Activated CD8-positive, alpha-beta memory T cell treated with anti-CD3 and anti-CD28 coated beads for 48 hours (primary cell): ENCODE data around the gene THAP4.

ENCODE experiments used
- DNase-seq, 3 experiments: peaks; one replicate each; pipeline ENCODE4 v3.0.0-alpha.2; 2020; ENCODE audit warnings: low read depth in 2 of 3, low spot score in 2 of 3

THAP4 gene

DNA sequence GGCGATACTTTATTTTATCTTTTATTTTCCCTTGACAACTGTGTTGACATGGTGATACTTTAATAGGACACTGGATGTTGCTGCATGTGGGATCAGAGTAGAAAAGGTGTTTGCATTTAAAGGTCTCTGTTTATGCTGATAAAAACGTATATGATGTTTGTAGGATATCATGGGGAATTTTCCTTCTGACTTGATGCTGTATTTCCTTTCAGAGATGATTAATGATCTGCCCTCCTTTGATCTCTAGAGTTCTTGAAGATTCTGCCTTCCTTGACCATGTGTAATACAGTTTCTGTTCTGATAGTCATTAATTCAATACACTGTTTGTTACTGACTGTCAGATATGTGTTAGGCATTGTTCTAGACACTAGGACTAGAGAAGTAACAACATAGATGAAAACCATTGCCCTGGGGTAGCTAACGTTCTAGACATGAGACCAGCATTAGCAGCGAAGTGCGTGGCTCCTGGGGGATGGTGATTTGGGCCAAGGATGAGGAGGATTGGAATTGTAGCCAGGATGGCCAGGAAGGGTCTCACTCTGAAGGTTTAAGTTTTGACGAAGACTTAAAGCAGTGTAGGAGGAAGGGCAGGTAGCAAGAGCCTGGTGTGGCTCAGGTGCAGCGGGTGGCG lies 3.3 kb upstream of the THAP4 start:
- DNase-seq: no peak

DNA sequence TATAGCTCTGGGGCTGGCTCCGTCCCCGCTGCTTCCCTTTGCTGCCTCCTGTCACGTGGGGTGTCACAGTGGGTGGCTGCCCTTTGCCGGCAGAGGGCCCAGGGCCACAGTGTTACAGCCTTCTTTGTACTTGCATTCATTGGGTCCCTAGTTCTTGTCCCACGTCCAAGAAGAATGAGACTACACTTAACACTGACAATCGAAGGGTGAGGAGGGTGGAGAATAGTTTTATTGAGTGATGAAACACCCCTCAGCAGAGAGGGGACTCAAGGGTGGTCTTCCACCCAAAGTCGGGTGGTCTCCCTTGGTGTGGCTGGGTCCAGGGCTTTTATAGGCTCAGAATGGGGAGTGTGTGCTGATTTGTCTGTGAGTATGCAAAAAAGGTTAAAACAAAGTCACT lies 2.4 kb upstream of the THAP4 start:
- no peak for DNase-seq

DNA sequence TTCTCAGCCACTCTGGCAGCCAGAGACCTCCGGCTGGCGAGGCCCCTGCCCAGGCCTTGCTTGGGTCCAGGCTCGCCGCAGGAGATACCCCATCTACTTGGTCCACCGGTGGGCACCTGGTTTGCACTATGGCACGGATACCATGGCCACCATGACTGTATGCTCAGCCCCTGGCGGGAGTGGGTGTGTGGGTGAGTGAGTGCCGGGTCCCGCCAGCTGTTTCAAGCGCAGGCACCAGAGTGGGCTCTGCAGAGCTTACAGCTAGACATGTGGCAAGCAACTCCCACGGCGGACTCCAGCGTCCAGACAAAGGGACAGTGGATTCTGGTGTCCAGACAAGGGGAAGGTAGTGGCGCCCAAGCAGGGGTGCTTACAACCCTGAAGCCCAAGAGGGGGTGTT lies 2.0 kb upstream of the THAP4 start:
- no peak for DNase-seq

DNA sequence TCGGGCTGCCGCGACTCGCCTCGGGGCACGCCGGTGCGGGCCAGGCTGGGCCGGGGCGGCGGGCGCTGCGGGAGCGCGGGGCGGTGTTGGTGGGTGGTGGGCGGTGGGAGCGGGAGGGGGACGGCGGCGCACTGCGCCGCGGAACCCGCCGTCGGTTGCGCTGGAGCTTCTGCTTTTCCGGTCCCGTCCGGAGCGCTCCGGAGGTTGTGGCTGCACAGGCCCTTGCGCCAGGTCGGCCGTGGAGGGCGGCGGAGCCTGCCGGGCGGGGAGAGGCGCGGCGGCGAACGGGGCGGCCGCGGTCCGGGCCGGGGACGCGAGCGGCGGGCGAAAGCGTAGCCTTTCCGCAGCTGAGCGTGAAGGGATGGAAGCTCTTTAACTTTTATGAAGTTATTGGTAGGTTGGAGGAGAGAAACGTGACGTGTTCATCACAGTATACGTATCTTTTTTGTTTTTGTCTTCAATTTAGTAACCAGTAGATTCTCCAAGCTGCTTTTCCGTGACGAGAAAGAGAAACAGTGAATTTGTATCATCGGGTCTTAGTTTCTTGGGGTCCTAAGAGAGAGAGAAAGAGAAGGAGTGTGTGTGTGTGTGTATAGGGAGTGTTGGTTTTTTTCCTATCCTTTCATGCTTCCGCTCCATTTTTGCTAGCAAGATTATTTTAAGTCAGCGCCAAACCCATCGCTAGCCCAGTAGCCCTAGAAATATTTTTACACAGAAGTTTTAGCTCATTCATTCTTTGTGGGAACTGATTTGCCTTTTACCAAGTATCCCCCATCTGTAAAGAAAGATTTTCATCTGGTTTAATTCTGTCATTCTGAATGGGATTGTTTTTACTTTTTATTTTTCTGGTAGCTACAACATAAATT lies 1.1 kb upstream of the THAP4 start:
- peak in 1 of 3 experiments; percentile 37 for DNase-seq

DNA sequence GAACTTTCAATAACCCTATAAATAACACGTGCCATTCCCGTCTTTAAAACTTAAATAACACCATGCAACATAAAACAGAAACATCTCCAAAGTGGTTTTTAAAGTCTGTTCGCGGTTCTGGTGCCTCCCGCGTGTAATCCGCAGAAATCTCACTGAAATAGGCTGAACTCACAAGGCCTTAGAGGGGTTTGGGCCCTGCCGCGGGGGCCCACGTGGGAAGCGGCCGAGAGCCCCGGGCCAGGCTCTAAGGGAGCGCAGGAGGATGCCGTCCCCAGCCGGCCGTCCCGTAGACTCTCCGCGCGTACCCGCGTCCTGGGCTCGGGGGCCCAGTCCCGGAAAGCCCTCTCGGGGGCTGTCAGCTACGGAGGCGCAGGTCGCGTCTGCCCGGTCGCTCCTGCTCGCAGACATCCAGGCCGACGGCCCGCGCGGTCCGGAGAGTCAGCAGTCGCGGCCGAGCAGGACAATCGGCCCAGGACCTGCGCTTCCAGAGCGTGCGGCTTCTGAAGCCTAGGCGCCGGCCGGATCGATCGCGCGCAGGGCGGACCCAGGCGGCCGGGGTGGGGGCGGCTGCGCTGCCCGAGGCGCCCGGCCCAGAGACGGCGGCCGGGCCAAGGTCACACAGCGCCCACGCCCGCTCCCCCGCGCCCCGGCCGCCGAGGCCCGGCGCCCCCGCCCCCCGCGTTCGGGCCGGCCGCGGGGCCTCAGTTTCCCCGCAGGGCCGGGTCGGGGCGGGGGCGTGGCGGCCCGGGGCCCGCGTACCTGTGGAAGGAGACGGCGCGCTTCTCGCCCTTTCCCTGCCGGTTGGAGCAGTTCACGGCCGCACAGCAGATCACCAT lies 558 bp downstream of the THAP4 start:
- peak in 1 of 3 experiments; percentile 38 for DNase-seq

DNA sequence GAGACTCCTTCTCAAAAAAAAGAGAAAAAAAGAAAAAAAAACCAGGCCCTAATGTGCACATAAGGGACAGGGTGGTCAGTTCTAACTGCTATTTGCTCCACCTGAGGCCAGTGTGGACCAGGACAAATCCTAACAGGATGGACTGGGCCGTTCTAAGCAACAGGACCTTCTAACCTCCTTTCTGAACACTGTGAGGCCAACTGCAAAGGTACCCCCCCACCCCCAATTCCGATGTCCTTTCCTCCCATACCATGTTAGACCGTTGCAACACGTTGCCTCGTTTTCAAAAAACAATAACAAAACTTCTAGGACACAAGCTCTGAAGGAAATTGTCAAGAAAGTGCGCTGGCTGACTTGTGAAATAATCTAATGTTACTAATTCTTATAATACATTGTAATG lies 1.2 kb downstream of the THAP4 start:
- no peak for DNase-seq

DNA sequence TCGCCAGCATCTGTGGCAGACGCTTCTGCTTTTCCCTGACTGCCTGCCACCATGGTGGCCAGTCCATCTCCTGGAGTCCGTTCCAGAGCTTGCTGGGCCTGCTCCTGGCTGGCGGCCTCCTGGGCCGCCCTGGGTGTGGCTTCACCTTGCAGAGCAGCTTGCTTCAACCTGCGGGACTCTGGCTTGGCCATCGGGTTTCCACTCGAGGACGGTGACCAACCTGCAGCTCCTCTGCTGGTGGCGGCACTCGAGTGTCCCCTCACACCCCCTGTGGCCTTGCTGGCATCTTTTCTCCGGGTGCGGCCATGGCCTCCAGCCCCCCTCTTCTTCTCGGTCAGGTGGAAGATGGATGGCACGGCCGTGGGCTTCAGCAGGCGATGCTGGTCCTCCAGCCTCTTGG lies 3.4 kb downstream of the THAP4 start:
- DNase-seq: no peak

DNA sequence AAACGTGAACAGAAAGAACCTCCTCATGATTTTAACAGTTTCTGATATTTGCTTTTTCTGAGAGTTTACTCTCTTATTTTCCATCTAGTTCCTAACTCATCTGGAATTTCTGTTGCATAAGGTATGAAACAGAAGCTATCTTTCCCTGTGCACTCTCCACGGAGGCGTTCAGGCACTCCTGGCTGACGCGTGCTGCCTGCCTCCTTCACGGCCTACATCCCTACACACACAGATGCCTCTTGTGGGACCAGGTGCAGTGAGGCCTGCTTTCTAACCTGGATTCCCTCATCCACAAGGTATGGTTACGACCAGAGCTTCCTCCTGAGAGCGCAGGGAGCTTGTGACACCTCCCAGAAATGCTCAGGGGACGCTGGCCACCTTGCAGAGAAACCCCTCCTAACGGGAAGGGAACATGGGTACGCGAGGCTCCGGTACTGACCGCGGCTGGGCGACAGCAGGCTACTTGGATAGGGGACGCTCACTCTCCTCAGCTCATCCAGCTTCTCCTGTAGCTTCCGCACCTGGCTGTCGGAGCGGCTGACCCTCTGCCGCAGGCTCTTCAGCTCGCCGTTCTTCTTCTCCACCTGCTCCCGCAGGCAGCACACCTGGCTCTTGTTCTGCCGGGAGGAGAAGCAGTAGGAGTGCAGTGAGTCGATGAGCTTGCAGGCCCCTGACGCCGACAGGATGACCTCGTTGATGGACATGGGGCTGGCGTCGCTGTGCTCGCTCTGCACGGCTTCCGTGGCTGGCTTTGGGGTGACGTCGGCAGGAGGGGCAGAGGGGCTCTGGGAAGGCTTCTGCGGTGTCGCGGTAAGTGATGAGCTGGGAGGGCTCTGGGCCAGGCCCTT lies 4.3 kb downstream of the THAP4 start:
- no peak for DNase-seq

DNA sequence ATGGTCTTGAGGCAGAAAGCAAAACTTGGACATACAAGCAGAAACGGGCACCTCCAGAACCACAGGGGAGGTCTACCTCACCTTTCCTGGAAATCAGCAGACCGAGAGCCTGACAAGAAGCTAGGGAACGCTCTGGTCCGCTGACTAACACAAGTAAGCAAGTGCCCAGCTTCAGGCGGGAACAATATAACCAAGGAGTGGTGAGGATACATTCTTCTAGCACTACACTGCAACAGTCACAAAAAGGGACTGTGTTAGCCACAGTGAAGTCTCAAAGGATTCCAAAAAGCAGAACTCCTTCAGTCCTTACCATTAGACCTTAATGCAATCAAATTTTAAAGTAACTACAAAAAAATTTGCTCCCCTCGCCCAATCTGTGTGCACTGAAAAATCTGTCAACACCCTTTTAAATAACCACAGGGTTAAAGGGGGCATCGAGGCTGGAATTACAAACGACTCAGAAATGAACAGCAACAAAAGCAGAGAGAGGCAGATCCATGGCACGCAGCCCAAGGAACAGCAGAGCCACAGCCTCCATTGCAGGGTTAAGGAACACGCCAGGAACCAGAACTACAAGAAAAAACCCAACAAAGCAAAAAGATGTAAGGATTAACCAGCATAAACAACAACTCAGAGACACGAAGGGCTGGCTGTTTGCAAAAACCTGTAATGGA lies 7.1 kb downstream of the THAP4 start:
- DNase-seq: no peak

DNA sequence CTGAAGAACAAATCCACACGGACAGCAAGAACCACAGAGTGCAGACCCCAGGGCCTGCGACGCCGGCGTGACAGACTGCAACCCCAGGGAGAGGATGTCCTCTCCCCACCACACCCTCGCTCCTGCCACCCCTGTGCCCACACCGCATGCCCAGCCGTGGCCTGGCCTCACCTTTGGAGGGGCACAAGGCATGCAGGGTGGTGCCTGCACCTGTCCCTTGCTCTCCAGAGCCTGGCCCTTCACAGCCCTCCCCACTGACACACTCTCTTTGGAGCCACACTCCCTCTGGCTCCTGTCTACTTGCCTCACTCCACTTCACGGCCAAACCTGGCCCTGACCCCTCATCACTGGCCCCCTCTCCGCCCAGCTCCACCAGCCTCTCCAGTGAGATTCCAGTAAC lies 9.3 kb downstream of the THAP4 start:
- no peak for DNase-seq

DNA sequence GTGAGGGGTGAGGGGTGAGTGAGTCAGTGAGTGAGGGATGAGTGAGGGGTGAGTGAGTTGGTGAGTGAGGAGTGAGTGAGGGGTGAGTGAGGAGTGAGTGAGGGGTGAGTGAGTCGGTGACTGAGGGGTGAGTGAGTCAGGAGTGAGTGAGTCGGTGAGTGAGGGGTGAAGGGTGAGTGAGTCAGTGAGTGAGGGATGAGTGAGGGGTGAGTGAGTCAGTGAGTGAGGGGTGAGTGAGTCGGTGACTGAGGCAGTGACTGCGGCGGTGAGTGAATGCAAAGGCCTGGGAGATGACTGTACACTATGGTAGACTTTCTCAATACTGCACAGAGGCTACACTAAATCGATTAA lies 16.6 kb downstream of the THAP4 start:
- DNase-seq: peak in 1 of 3 experiments; percentile 39

DNA sequence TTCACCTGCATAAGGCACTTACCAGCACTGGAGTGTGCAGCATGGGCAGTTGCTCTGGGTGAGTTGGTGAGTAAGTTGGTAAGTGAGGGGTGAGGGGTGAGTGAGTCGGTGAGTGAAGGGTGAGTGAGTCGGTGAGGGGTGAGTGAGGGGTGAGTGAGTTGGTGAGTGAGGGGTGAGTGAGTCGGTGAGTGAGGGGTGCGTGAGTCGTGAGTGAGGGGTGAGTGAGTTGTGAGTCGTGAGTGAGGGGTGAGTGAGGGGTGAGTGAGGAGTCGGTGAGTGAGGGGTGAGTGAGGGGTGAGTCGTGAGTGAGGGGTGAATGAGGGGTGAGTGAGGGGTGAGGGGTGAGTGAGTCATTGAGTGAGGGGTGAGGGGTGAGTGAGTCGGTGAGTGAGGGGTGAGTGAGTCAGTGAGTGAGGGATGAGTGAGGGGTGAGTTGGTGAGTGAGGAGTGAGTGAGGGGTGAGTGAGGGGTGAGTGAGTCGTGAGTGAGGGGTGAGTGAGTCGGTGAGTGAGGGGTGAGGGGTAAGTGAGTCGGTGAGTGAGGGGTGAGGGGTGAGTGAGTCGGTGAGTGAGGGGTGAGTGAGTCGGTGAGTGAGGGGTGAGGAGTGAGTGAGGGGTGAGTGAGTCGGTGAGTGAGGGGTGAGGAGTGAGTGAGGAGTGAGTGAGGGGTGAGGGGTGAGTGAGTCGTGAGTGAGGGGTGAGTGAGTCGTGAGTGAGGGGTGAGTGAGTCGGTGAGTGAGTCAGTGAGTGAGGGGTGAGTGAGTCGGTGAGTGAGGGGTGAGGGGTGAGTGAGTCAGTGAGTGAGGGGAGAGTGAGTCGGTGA lies 17.1 kb downstream of the THAP4 start:
- DNase-seq: no peak

DNA sequence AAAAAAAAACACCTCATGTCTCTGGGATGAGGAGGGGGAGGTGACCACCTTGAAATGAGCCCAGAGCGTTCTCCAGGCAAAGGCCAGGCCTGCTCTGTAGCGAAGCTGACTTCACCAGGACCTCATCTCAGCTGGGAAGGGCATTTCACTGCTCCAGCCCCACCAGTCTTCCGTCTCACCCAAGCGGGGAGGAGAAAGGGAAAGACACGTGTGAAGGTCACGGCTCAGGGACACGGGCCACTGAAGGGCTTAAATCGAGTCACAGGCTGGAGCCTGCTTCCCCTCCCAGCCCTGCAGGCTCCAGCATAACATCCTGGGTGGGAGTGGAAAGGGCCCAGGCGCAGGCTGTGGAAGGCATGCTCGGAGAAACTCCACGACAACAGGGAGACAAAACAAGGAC lies 18.1 kb downstream of the THAP4 start:
- no peak for DNase-seq

DNA sequence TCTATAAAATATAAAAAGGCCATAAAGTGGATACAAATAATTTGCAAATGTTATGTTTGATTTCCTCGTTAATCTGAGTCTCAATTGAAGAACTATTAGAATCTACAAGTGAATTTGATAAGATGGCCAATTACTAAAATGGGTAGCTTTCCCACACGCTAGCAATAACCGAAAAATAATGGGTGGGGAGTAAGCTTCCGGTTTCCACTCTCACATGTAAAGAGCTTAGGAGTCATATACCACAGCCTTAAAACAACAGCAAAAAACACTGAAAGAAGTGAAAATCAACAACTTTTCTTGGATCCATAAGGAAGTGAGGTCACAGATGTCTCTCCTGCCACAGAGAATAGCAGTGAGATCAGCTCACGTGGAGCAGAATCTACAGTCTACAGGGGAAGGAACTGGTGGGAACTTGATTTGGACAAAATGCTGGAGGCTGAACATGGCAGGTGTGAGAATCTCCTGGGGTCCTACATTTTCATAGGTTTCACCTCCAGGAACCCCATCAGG lies 18.6 kb downstream of the THAP4 start:
- no peak for DNase-seq

DNA sequence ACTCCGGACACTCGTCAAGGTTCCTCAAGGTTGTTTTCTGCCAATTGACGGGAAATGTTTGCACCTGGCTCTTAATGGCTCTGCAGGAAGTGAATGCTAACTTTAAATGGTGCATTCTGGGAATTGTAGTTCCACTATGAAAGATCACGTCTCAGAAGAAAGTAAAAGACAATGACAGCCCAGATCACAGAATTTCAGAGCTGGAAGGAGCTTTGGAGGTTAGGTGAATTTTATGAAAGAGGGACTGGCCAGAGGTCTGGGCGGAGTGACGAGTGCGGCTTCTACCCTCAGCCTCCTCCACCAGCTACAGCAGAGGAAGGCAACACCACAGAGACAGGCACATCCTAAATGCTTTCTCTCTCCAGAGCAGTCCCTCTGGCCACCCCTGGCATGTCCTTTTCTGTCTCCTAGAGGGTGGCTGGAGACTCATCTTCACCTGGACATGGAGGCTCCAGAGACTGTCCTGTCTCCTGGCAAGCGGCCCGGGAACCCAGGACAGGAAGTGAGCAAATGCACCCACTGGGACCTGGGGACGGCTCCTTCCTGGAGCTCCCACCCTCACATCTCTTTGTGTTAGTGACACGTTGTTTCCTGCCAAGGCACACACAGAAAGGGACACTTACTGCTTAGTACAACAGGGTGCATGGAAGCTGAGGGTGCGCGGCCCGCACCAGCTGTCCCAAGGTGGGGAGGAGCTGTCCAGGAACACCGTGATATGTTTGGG lies 19.4 kb downstream of the THAP4 start:
- no peak for DNase-seq

DNA sequence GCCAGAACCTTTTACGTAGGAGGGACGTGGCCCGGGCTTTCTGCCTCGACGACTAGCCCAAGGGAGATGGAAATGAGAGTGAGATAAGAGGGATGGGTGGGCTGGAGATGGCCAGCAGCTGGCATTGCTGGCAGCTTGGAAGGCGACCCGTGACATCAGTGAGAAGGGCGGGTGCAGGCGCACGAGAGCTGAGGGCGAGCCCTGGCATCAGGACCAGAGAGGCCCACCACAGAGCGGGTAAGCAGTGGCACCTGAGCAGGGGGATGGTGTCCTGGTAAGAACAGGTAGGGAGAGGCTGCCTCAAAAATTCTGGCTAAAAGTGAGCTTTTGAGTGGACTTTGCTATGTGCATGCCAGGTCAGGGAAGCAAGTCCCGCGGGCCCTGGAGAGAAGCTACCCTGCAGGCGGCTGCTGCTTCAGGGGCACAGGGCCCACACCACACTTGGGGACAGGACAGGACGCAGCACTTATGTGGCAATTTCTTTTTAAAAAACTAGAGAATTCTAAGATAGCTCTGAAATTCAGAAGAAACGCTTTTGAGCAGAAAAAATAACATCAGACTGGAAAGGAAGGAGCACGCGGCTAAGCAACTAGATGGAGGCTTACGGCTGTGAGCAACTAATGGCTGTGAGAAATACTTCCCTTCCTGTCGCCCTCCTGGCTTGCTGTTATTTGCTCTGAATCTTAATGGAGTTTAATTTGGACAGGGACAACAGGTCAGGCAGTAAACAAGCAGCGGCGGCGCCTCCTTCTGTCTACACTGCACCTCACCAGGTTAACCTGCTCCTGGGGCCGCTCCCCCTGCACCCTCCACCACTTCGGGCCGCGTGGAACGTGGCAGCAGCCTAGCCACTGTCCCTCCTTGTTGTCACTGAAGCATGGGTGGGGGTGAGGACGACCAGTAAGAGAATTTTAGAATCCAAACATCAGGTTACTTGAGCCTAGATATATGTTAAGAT lies 20.5 kb downstream of the THAP4 start:
- no peak for DNase-seq

DNA sequence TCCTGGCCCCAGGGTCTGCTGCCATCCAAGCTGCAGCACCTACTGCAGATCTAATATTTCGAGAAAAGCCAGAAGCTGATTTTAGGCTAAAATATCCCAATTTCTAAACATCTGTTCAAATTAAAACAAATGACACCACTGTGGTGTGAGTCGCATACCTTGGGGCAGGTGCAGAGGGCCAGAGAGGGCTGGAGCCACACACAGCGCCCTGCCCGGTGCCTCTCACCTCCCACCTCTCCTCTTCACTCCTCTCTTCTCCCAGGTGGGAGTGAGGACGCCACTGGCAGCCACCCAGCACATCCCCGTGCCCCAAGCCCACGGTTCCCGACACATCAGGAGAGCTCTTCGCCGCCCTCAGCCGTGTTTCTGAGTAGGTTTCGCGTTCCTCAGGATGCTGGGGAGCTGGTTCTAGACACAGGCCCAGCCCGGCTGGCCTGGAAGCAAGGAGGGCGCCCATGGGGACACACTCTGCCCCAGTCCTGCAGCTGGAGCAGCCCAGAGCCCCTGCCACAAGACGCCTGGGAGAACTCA lies 21.4 kb downstream of the THAP4 start:
- DNase-seq: no peak
